ENCODE data around the gene RGS3. TPM values are rescaled to one million over a fixed set of nuclear protein-coding genes. Genes with fewer than 3 reads are reported as not detected.

RGS3 gene
- total RNA-seq, 1 donor from 2014 or later: 18.9 TPM

GRCh38 chr9:113535756-113536155, 72.2 kb downstream of the RGS3 start:
- Mint-ChIP-seq H3K36me3 (ENCODE audit: unreplicated experiment) (peaks cover 6% of the 10 kb centered on the region), H3K27me3 (ENCODE audit: unreplicated experiment) (peaks cover 2% of the 10 kb centered on the region), H3K9me3 (ENCODE audit: unreplicated experiment) (peaks cover 7% of the 10 kb centered on the region), H3K27ac (ENCODE audit: unreplicated experiment) (peak overlapping the region; percentile 85), H3K4me1 (ENCODE audit: low read depth, unreplicated experiment) (peaks cover 34% of the 10 kb centered on the region), H3K4me3 (ENCODE audit: unreplicated experiment) (peak overlapping the region; percentile 41)
- TF ChIP-seq CTCF (IDR thresholded peaks at IDR 0.05; ENCODE audit: partially characterized antibody, unreplicated experiment): no peak
- no peak for DNase-seq

- peaks cover 37% of the 10 kb centered on the region for H3K4me1 Mint-ChIP-seq (ENCODE audit: low read depth, unreplicated experiment)
- peaks cover 6% of the 10 kb centered on the region for H3K36me3 Mint-ChIP-seq (ENCODE audit: unreplicated experiment)
Measured at GRCh38 chr9:113536166-113536482, 72.6 kb downstream of the RGS3 start.

DNA sequence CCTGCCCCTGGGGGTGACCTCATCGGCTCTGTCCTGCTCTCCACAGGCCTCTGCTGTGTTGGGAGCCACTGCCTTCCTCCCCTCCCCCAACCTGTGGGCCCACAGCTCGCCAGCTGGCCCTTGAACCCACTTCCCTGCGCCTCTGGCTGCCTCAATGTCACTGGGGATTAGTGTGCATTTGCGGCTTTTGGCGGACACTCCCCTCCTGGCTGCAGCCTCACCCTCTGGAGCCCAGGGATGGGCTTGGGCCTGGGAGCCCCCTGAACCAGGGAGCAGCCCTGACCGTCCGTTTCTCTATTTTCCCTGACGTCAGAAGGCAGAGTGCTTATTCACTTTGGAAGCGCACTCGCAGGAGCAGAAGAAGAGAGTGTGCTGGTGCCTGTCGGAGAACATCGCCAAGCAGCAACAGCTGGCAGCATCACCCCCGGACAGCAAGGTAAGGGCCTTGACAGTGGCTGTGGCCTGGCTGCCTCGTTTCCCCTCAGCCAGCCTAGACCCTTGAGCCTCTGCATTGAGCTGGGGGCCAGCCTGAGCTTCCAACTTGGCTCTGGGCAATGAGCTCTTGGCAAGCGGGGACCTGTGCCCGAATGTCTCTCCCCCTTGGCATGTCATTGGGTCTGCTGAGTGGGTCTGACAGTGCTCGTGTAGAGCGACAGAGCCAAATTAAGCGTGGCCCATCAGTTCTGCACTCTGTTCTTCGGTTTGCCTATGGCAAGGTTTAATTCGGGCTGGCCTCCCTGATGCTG, 73.1 kb downstream of the RGS3 start:
- no peak for TF ChIP-seq CTCF (IDR thresholded peaks at IDR 0.05; ENCODE audit: partially characterized antibody, unreplicated experiment)
- H3K4me3 Mint-ChIP-seq (ENCODE audit: unreplicated experiment): peak overlapping the region; percentile 59

More at GRCh38 chr9:113536166-113536482, 72.6 kb downstream of the RGS3 start:
- Mint-ChIP-seq H3K27me3 (ENCODE audit: unreplicated experiment) (peaks cover 2% of the 10 kb centered on the region), H3K9me3 (ENCODE audit: unreplicated experiment) (peaks cover 6% of the 10 kb centered on the region), H3K27ac (ENCODE audit: unreplicated experiment) (peak overlapping the region; percentile 85), H3K4me3 (ENCODE audit: unreplicated experiment) (peak overlapping the region; percentile 41)
- DNase-seq: no peak
- no peak for TF ChIP-seq CTCF (IDR thresholded peaks at IDR 0.05; ENCODE audit: partially characterized antibody, unreplicated experiment)

DNA sequence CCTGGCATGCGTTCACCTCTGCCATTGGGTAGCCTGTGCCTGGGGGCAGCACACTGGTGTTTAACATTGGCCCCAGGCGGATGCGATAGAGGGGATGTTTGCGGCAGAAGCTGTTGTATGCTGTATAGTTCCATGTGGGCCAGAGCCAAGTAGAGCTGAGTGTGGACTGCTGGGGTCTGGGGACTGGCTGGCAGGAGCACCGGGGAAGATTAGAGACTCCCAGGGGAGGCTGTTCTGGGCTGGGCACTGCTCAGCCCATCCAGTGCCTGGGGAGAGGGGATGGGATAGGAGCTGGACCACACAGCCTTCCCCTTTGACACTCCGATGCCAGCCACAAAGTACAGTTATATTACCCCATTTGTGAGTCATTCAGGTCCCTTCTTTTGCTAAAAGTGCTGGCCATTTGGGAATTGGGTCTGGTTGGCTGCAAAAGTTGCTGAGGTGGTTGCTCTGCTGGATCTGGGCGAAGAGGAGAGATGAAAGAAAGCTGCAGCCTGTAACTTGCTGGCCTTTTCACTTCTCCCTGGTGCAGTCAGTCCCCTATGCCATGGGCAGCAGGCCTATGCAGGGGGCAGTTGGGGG, 73.8 kb downstream of the RGS3 start:
- Mint-ChIP-seq H3K27me3 (ENCODE audit: unreplicated experiment) (peaks cover 6% of the 10 kb centered on the region), H3K27ac (ENCODE audit: unreplicated experiment) (peak overlapping the region; percentile 85), H3K9me3 (ENCODE audit: unreplicated experiment) (peaks cover 12% of the 10 kb centered on the region), H3K4me1 (ENCODE audit: low read depth, unreplicated experiment) (peaks cover 34% of the 10 kb centered on the region), H3K36me3 (ENCODE audit: unreplicated experiment) (no peaks in the 10 kb centered on the region), H3K4me3 (ENCODE audit: unreplicated experiment) (peak overlapping the region; percentile 59)
- TF ChIP-seq CTCF (IDR thresholded peaks at IDR 0.05; ENCODE audit: partially characterized antibody, unreplicated experiment): no peak
- DNase-seq: no peak

More for the DNA sequence above, 73.1 kb downstream of the RGS3 start:
- Mint-ChIP-seq H3K27me3 (ENCODE audit: unreplicated experiment) (peaks cover 2% of the 10 kb centered on the region), H3K9me3 (ENCODE audit: unreplicated experiment) (peaks cover 6% of the 10 kb centered on the region), H3K36me3 (ENCODE audit: unreplicated experiment) (peaks cover 4% of the 10 kb centered on the region), H3K4me1 (ENCODE audit: low read depth, unreplicated experiment) (peaks cover 33% of the 10 kb centered on the region), H3K27ac (ENCODE audit: unreplicated experiment) (peak overlapping the region; percentile 85)
- peak; percentile 79 for DNase-seq

DNA sequence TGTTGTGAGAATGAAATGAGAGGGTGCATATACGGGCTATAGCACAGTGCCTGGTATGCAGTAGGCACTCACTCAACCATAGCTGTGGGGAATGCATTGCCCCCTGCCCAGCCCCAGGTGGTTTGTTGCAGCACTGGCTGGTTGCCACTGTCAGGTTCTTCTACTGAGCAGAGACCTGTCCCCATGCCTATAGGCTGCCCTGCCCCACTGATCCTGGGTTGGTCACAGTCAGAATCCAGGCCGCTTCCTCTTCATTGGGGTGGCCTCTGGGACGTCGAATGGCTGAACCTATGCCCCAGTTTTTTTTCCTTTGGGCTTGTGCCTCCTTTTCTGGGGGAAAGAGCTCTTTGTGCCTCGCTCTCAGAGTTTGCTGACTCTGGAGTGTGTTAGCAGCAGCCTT, 74.6 kb downstream of the RGS3 start:
- H3K4me3 Mint-ChIP-seq (ENCODE audit: unreplicated experiment): no peak overlapping the region
- H3K27me3 Mint-ChIP-seq (ENCODE audit: unreplicated experiment): peaks cover 6% of the 10 kb centered on the region
- no peak for TF ChIP-seq CTCF (IDR thresholded peaks at IDR 0.05; ENCODE audit: partially characterized antibody, unreplicated experiment)
- peaks cover 39% of the 10 kb centered on the region for H3K4me1 Mint-ChIP-seq (ENCODE audit: low read depth, unreplicated experiment)
- H3K36me3 Mint-ChIP-seq (ENCODE audit: unreplicated experiment): no peaks in the 10 kb centered on the region
- peaks cover 12% of the 10 kb centered on the region for H3K9me3 Mint-ChIP-seq (ENCODE audit: unreplicated experiment)
- H3K27ac Mint-ChIP-seq (ENCODE audit: unreplicated experiment): no peak overlapping the region
- DNase-seq: no peak
